Lower lobe of right lung (tissue), 2 donors: Measurements from ENCODE around the gene RRAD. TPM values are rescaled to one million over a fixed set of nuclear protein-coding genes. Genes with fewer than 3 reads are reported as not detected.

ENCODE experiments used
- ATAC-seq, 2 donors: fragments of 200-7000 bp; cut with Tn5 transposase; one replicate each; pipeline ENCODE4 v1.9.1; 2020 to 2022; ENCODE audit warnings: mild to moderate bottlenecking in 2 of 2, moderate library complexity in 2 of 2
- DNase-seq: peaks from one replicate; pipeline ENCODE4 v3.0.0-alpha.2; 2020
- H3K27ac ChIP-seq: fragments of 200-600 bp; one replicate; pipeline ENCODE4 v1.8.0; 2022
- H3K27me3 ChIP-seq: fragments of 200-600 bp; one replicate; pipeline ENCODE4 v1.8.0; 2022; ENCODE audit warnings: low read depth
- H3K36me3 ChIP-seq: fragments of 200-600 bp; one replicate; pipeline ENCODE4 v1.8.0; 2022; ENCODE audit warnings: mild to moderate bottlenecking
- H3K4me1 ChIP-seq: fragments of 200-600 bp; one replicate; pipeline ENCODE4 v1.8.0; 2022
- H3K4me3 ChIP-seq: fragments of 200-600 bp; one replicate; pipeline ENCODE4 v1.8.0; 2022; ENCODE audit warnings: mild to moderate bottlenecking
- H3K9me3 ChIP-seq: fragments of 200-600 bp; one replicate; pipeline ENCODE4 v1.8.0; 2022
- CTCF ChIP-seq: fragments of 200-600 bp; IDR thresholded peaks from one replicate; pipeline ENCODE4 v1.8.0; 2022; ENCODE audit warnings: antibody characterized with exemption, mild to moderate bottlenecking
- intact Hi-C: fragments of 100-400 bp; cut with DNase I; formaldehyde crosslinking; loops from one replicate; pipeline ENCODE4 v1.11.0; 2022
- total RNA-seq: library from RNA; stranded (reverse); fragmentation: NEBNext Ultra II Directional; extraction: Animal tissue kit (Norgen Biotek cat#: 25700); gene quantifications from one replicate; pipeline ENCODE4 v1.2.1, GENCODE V29; 2021
- donor health status: DM: no; HTN: yes; CAD: no; lungs with severe emphysema.

The RRAD gene
- total RNA-seq, 1 donor from 2014 or later: 11.8 TPM

GRCh38 chr16:66953462-66954096 lies 28.2 kb upstream of the RRAD start:
- ATAC-seq (no peak), DNase-seq (no peak)
- intact Hi-C loops: no loop called here
- no peak for TF ChIP-seq CTCF
- Histone ChIP-seq H3K4me3 (no peak overlapping the region), H3K27ac (no peak overlapping the region), H3K27me3 (peaks cover 17% of the 10 kb centered on the region), H3K36me3 (no peaks in the 10 kb centered on the region), H3K9me3 (no peaks in the 10 kb centered on the region), H3K4me1 (peaks cover 6% of the 10 kb centered on the region)

GRCh38 chr16:66952430-66953110 lies 27.2 kb upstream of the RRAD start:
- H3K4me3 ChIP-seq: no peak overlapping the region
- H3K36me3 ChIP-seq: no peaks in the 10 kb centered on the region
- H3K9me3 ChIP-seq: no peaks in the 10 kb centered on the region
- no peak overlapping the region for H3K27ac ChIP-seq
- H3K4me1 ChIP-seq: peaks cover 12% of the 10 kb centered on the region
- no peak for TF ChIP-seq CTCF
- no peak for ATAC-seq
- no peak for DNase-seq
- peaks cover 18% of the 10 kb centered on the region for H3K27me3 ChIP-seq
- intact Hi-C loops: no loop called here

GRCh38 chr16:66950971-66951790 lies 25.8 kb upstream of the RRAD start:
- no peak overlapping the region for H3K4me3 ChIP-seq
- ATAC-seq (no peak), DNase-seq (no peak)
- intact Hi-C loops: no loop called here
- no peak overlapping the region for H3K27ac ChIP-seq
- peaks cover 18% of the 10 kb centered on the region for H3K27me3 ChIP-seq
- H3K4me1 ChIP-seq: peaks cover 12% of the 10 kb centered on the region
- TF ChIP-seq CTCF: no peak
- no peaks in the 10 kb centered on the region for H3K36me3 ChIP-seq
- no peaks in the 10 kb centered on the region for H3K9me3 ChIP-seq

- ATAC-seq (no peak), DNase-seq (no peak)
- Histone ChIP-seq H3K27ac (no peak overlapping the region), H3K4me1 (peaks cover 12% of the 10 kb centered on the region), H3K36me3 (no peaks in the 10 kb centered on the region), H3K27me3 (peaks cover 18% of the 10 kb centered on the region), H3K9me3 (no peaks in the 10 kb centered on the region), H3K4me3 (no peak overlapping the region)
- no peak for TF ChIP-seq CTCF
- intact Hi-C loops: no loop called here
Observed at GRCh38 chr16:66950437-66950836, 25.1 kb upstream of the RRAD start.

GRCh38 chr16:66949472-66949871 lies 24.1 kb upstream of the RRAD start:
- no peak overlapping the region for H3K4me3 ChIP-seq
- DNase-seq (no peak), ATAC-seq (no peak)
- H3K27ac ChIP-seq: no peak overlapping the region
- no peaks in the 10 kb centered on the region for H3K9me3 ChIP-seq
- peaks cover 18% of the 10 kb centered on the region for H3K27me3 ChIP-seq
- no peak for TF ChIP-seq CTCF
- intact Hi-C loops: no loop called here
- peaks cover 12% of the 10 kb centered on the region for H3K4me1 ChIP-seq
- peaks cover under 1% of the 10 kb centered on the region for H3K36me3 ChIP-seq
